Activated CD4-positive, alpha-beta memory T cell treated with anti-CD3 and anti-CD28 coated beads for 36 hours (primary cell): ENCODE results near the gene THADA. TPM values are rescaled to one million over a fixed set of nuclear protein-coding genes. Genes with fewer than 3 reads are reported as not detected.

Experiments used
- CTCF ChIA-PET: fragments of 350-600 bp; sonication (Branson Sonifier 250); formaldehyde crosslinking; loops from one replicate; lab custom pipeline; 2021; ENCODE audit warnings: antibody characterized with exemption, inconsistent platforms; lab: Charles Lee
- POLR2A ChIA-PET: fragments of 350-600 bp; sonication (Branson Sonifier 250); formaldehyde crosslinking; loops from one replicate; lab custom pipeline; 2021; ENCODE audit warnings: antibody characterized with exemption; lab: Charles Lee
- DNase-seq: peaks from one replicate; pipeline ENCODE4 v3.0.0-alpha.2; 2020
- H3K27ac Mint-ChIP-seq: one replicate; pipeline ENCODE4 v1.8.0; 2021; ENCODE audit warnings: mixed read lengths
- H3K27me3 Mint-ChIP-seq: one replicate; pipeline ENCODE4 v1.8.0; 2021; ENCODE audit warnings: mixed read lengths
- H3K36me3 Mint-ChIP-seq: one replicate; pipeline ENCODE4 v1.8.0; 2021; ENCODE audit warnings: mixed read lengths
- H3K4me1 Mint-ChIP-seq: one replicate; pipeline ENCODE4 v1.8.0; 2021; ENCODE audit warnings: low read depth, mixed read lengths
- H3K4me3 Mint-ChIP-seq: one replicate; pipeline ENCODE4 v1.8.0; 2021; ENCODE audit warnings: mild to moderate bottlenecking, mixed read lengths
- H3K9me3 Mint-ChIP-seq: one replicate; pipeline ENCODE4 v1.8.0; 2021; ENCODE audit warnings: mixed read lengths
- intact Hi-C: fragments of 100-400 bp; cut with micrococcal nuclease; formaldehyde crosslinking; loops from one replicate; pipeline ENCODE4 v1.15.1; 2023
- total RNA-seq, 2 experiments: library from RNA; stranded (reverse); gene quantifications; one replicate each; pipeline ENCODE4 v1.2.3, GENCODE V29; 2021

The THADA gene
- total RNA-seq, 2 experiments from 2014 or later, result 39.0 to 46.6 TPM

GRCh38 chr2:43419243-43419642, 176.6 kb downstream of the THADA start:
- Mint-ChIP-seq H3K27me3 (no peaks in the 10 kb centered on the region), H3K4me3 (no peak overlapping the region), H3K27ac (no peak overlapping the region), H3K4me1 (peaks cover 4% of the 10 kb centered on the region), H3K36me3 (peaks cover 33% of the 10 kb centered on the region), H3K9me3 (no peaks in the 10 kb centered on the region)
- intact Hi-C loops, result no loop called here
- CTCF ChIA-PET, result no interaction called here
- no peak for DNase-seq
- POLR2A ChIA-PET, result no interaction called here

- POLR2A ChIA-PET, result no interaction called here
- Mint-ChIP-seq H3K9me3 (no peaks in the 10 kb centered on the region), H3K4me3 (no peak overlapping the region), H3K36me3 (peaks cover 32% of the 10 kb centered on the region), H3K27ac (no peak overlapping the region), H3K27me3 (no peaks in the 10 kb centered on the region), H3K4me1 (no peaks in the 10 kb centered on the region)
- CTCF ChIA-PET, result no interaction called here
- no peak for DNase-seq
- intact Hi-C loops, result no loop called here
Observed at GRCh38 chr2:43418680-43419079, 177.2 kb downstream of the THADA start.

GRCh38 chr2:43417300-43417699, 178.5 kb downstream of the THADA start:
- POLR2A ChIA-PET, result no interaction called here
- CTCF ChIA-PET, result no interaction called here
- H3K4me1 Mint-ChIP-seq, result no peaks in the 10 kb centered on the region
- intact Hi-C loops, result no loop called here
- no peak overlapping the region for H3K4me3 Mint-ChIP-seq
- H3K36me3 Mint-ChIP-seq, result peaks cover 25% of the 10 kb centered on the region
- H3K27ac Mint-ChIP-seq, result no peak overlapping the region
- no peaks in the 10 kb centered on the region for H3K9me3 Mint-ChIP-seq
- DNase-seq, result no peak
- H3K27me3 Mint-ChIP-seq, result no peaks in the 10 kb centered on the region

GRCh38 chr2:43415592-43415991, 180.2 kb downstream of the THADA start:
- Mint-ChIP-seq H3K27ac (no peak overlapping the region), H3K4me1 (no peaks in the 10 kb centered on the region), H3K4me3 (no peak overlapping the region), H3K36me3 (peaks cover 18% of the 10 kb centered on the region), H3K9me3 (no peaks in the 10 kb centered on the region), H3K27me3 (no peaks in the 10 kb centered on the region)
- CTCF ChIA-PET, result no interaction called here
- intact Hi-C loops, result no loop called here
- POLR2A ChIA-PET, result no interaction called here
- no peak for DNase-seq

- CTCF ChIA-PET, result no interaction called here
- intact Hi-C loops, result no loop called here
- Mint-ChIP-seq H3K9me3 (no peaks in the 10 kb centered on the region), H3K27me3 (no peaks in the 10 kb centered on the region), H3K4me3 (no peak overlapping the region), H3K4me1 (no peaks in the 10 kb centered on the region), H3K27ac (no peak overlapping the region), H3K36me3 (peaks cover 15% of the 10 kb centered on the region)
- DNase-seq, result no peak
- POLR2A ChIA-PET, result no interaction called here
Observed at GRCh38 chr2:43414586-43415135, 181.2 kb downstream of the THADA start.

- CTCF ChIA-PET, result no interaction called here
- DNase-seq, result no peak
- Mint-ChIP-seq H3K27me3 (no peaks in the 10 kb centered on the region), H3K9me3 (no peaks in the 10 kb centered on the region), H3K4me3 (no peak overlapping the region), H3K27ac (no peak overlapping the region), H3K36me3 (peaks cover 15% of the 10 kb centered on the region), H3K4me1 (no peaks in the 10 kb centered on the region)
- intact Hi-C loops, result no loop called here
- POLR2A ChIA-PET, result no interaction called here
Observed at GRCh38 chr2:43414033-43414432, 181.8 kb downstream of the THADA start.

- intact Hi-C loops, result no loop called here
- H3K4me3 Mint-ChIP-seq, result no peak overlapping the region
- no peaks in the 10 kb centered on the region for H3K27me3 Mint-ChIP-seq
- H3K4me1 Mint-ChIP-seq, result no peaks in the 10 kb centered on the region
- ChIA-PET POLR2A (interaction anchor here (0.6 kb wide), 1 partner anchor 112 kb away, joined by 4 read pairs; no protein-coding TSS in a partner anchor), CTCF (no interaction called here)
- no peaks in the 10 kb centered on the region for H3K9me3 Mint-ChIP-seq
- peaks cover 10% of the 10 kb centered on the region for H3K36me3 Mint-ChIP-seq
- no peak for DNase-seq
- no peak overlapping the region for H3K27ac Mint-ChIP-seq
Observed at GRCh38 chr2:43412114-43412753, 183.6 kb downstream of the THADA start.

- Mint-ChIP-seq H3K36me3 (peaks cover 10% of the 10 kb centered on the region), H3K27ac (no peak overlapping the region), H3K27me3 (no peaks in the 10 kb centered on the region), H3K9me3 (no peaks in the 10 kb centered on the region), H3K4me3 (no peak overlapping the region), H3K4me1 (no peaks in the 10 kb centered on the region)
- no peak for DNase-seq
- intact Hi-C loops, result no loop called here
- POLR2A ChIA-PET, result no interaction called here
- CTCF ChIA-PET, result no interaction called here
Observed at GRCh38 chr2:43410055-43410604, 185.7 kb downstream of the THADA start.

- intact Hi-C loops, result no loop called here
- ChIA-PET CTCF (interaction anchor here (0.6 kb wide), 1 partner anchor 919 kb away, joined by 3 read pairs; no protein-coding TSS in a partner anchor), POLR2A (interaction anchor here (0.7 kb wide), 2 partner anchors 17 to 558 kb away, joined by 3 read pairs; no protein-coding TSS in a partner anchor)
- Mint-ChIP-seq H3K27me3 (no peaks in the 10 kb centered on the region), H3K36me3 (peaks cover 3% of the 10 kb centered on the region), H3K4me3 (no peak overlapping the region), H3K4me1 (no peaks in the 10 kb centered on the region), H3K9me3 (no peaks in the 10 kb centered on the region), H3K27ac (no peak overlapping the region)
- no peak for DNase-seq
Observed at GRCh38 chr2:43408407-43409160, 187.3 kb downstream of the THADA start.

- no peaks in the 10 kb centered on the region for H3K4me1 Mint-ChIP-seq
- peaks cover 2% of the 10 kb centered on the region for H3K36me3 Mint-ChIP-seq
- POLR2A ChIA-PET, result no interaction called here
- no peaks in the 10 kb centered on the region for H3K9me3 Mint-ChIP-seq
- intact Hi-C loops, result no loop called here
- no peak for DNase-seq
- H3K27ac Mint-ChIP-seq, result no peak overlapping the region
- CTCF ChIA-PET, result no interaction called here
- H3K4me3 Mint-ChIP-seq, result no peak overlapping the region
- H3K27me3 Mint-ChIP-seq, result no peaks in the 10 kb centered on the region
Observed at GRCh38 chr2:43407935-43408334, 187.9 kb downstream of the THADA start.

- CTCF ChIA-PET, result interaction anchor here (1.1 kb wide), 1 partner anchor 17 kb away, joined by 3 read pairs; no protein-coding TSS in a partner anchor
- POLR2A ChIA-PET, result no interaction called here
- H3K4me1 Mint-ChIP-seq, result peaks cover 10% of the 10 kb centered on the region
- intact Hi-C loops, result no loop called here
- no peak overlapping the region for H3K4me3 Mint-ChIP-seq
- no peaks in the 10 kb centered on the region for H3K27me3 Mint-ChIP-seq
- H3K36me3 Mint-ChIP-seq, result peaks cover 2% of the 10 kb centered on the region
- no peaks in the 10 kb centered on the region for H3K9me3 Mint-ChIP-seq
- no peak for DNase-seq
- no peak overlapping the region for H3K27ac Mint-ChIP-seq
Observed at GRCh38 chr2:43406651-43407279, 189.1 kb downstream of the THADA start.

GRCh38 chr2:43405829-43406228, 190.0 kb downstream of the THADA start:
- peaks cover 2% of the 10 kb centered on the region for H3K36me3 Mint-ChIP-seq
- ChIA-PET POLR2A (no interaction called here), CTCF (interaction anchor here (0.9 kb wide), 1 partner anchor 79 kb away, joined by 3 read pairs; no protein-coding TSS in a partner anchor)
- intact Hi-C loops, result no loop called here
- no peaks in the 10 kb centered on the region for H3K27me3 Mint-ChIP-seq
- H3K4me3 Mint-ChIP-seq, result no peak overlapping the region
- no peak overlapping the region for H3K27ac Mint-ChIP-seq
- H3K4me1 Mint-ChIP-seq, result peaks cover 10% of the 10 kb centered on the region
- no peaks in the 10 kb centered on the region for H3K9me3 Mint-ChIP-seq
- DNase-seq, result no peak
